Peyer's patch (tissue), 4 donors: ENCODE measurements around the gene ODF2. TPM values are rescaled to one million over a fixed set of nuclear protein-coding genes. Genes with fewer than 3 reads are reported as not detected.
A peak's percentile ranks its signal among the peaks of the same experiment; 100 is the strongest.

Experiments used
- DNase-seq, 3 donors: peaks; one replicate each; pipeline ENCODE4 v3.0.0-alpha.2; 2017 to 2019
- H3K27ac ChIP-seq, 4 donors: fragments of 200-600 bp; sonication (generic); one replicate each; pipeline ENCODE4 v1.5.1; 2016 to 2019
- H3K27me3 ChIP-seq, 2 donors: fragments of 200-600 bp; sonication (generic); one replicate each; pipeline ENCODE4 v1.5.1; 2019
- H3K36me3 ChIP-seq, 3 donors: fragments of 200-600 bp; sonication (generic); one replicate each; pipeline ENCODE4 v1.5.1; 2016 to 2019
- H3K4me1 ChIP-seq, 4 donors: fragments of 200-600 bp; sonication (generic); one replicate each; pipeline ENCODE4 v1.5.1; 2016 to 2019
- H3K4me3 ChIP-seq, 4 donors: fragments of 200-600 bp; sonication (generic); 1 replicate in 3 of 4; 2 replicates in 1 of 4; pipeline ENCODE4 v1.5.1; 2016 to 2019; ENCODE audit warnings: mild to moderate bottlenecking in 1 of 4
- H3K9me3 ChIP-seq, 4 donors: fragments of 200-600 bp; sonication (generic); one replicate each; pipeline ENCODE4 v1.5.1; 2016 to 2019; ENCODE audit warnings: mild to moderate bottlenecking in 1 of 4
- CTCF ChIP-seq, 6 experiments: fragments of 450-650 bp in 4 of 6; fragments of 200-600 bp in 2 of 6; sonication (generic) in 1 of 6; IDR thresholded peaks; one replicate each; pipeline ENCODE4 v1.5.1; 2017 to 2019; ENCODE audit warnings: antibody characterized with exemption in 6 of 6, mild to moderate bottlenecking in 3 of 6, moderate library complexity in 1 of 6
- POLR2A ChIP-seq, 2 donors: fragments of 450-650 bp; IDR thresholded peaks; one replicate each; pipeline ENCODE4 v1.5.1; 2017; ENCODE audit warnings: antibody characterized with exemption in 2 of 2, mild to moderate bottlenecking in 2 of 2, moderate library complexity in 2 of 2
- total RNA-seq, 4 donors: library from RNA; depleted of rRNA; stranded (reverse); fragments of >200 nt; gene quantifications; one replicate each; pipeline ENCODE4 v1.1.0, GENCODE V29; 2016

ODF2 gene
- total RNA-seq, 4 donors from 2014 or later = 8.4 to 83.3 (median 25.7) TPM

GRCh38 chr9:128457207-128457606 is 1.4 kb downstream of the ODF2 start:
- no peak for DNase-seq
- Histone ChIP-seq H3K9me3 (no peaks in the 10 kb centered on the region), H3K27ac (peak overlapping the region in 1 of 4 donors; percentile 96), H3K27me3 (no peaks in the 10 kb centered on the region), H3K4me1 (peaks cover 0 to 7% (median 3%) of the 10 kb centered on the region in 4 donors), H3K36me3 (peaks cover 0 to 22% (median 0%) of the 10 kb centered on the region in 3 donors), H3K4me3 (peak overlapping the region; percentile 64 to 99 (median 86))
- TF ChIP-seq POLR2A (IDR thresholded peaks at IDR 0.05) (no peak), CTCF (IDR thresholded peaks at IDR 0.05) (no peak)

DNA sequence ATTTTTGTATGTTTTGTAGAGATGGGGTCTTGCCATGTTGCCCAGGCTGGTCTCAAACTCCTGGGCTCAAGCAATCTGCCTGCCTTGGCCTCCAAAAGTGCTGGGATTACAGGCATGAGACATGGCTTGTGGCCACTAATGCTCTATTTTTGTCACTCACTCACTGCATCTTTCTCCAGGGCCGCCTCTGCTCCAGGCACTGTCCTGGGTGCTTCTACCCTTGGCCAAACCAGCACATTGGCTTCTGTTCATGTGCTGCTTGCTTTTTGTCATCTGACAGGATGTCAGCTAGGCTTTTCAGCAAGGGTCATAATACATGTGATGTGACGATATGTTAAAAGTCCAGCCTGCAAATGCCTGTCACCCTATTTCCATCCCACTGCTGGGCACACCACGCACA is 3.2 kb downstream of the ODF2 start:
- H3K4me1 ChIP-seq = peaks cover 0 to 7% (median 3%) of the 10 kb centered on the region in 4 donors
- no peaks in the 10 kb centered on the region for H3K9me3 ChIP-seq
- H3K36me3 ChIP-seq = peaks cover 0 to 37% (median 0%) of the 10 kb centered on the region in 3 donors
- no peak overlapping the region for H3K27ac ChIP-seq
- TF ChIP-seq CTCF (IDR thresholded peaks at IDR 0.05) = no peak
- no peak overlapping the region for H3K4me3 ChIP-seq
- no peak for DNase-seq
- H3K27me3 ChIP-seq = no peaks in the 10 kb centered on the region

- DNase-seq = no peak
- no peak overlapping the region for H3K4me3 ChIP-seq
- no peak overlapping the region for H3K27ac ChIP-seq
- H3K4me1 ChIP-seq = no peaks in the 10 kb centered on the region
- TF ChIP-seq POLR2A (IDR thresholded peaks at IDR 0.05) (no peak), CTCF (IDR thresholded peaks at IDR 0.05) (no peak)
- H3K9me3 ChIP-seq = no peaks in the 10 kb centered on the region
- no peaks in the 10 kb centered on the region for H3K27me3 ChIP-seq
- H3K36me3 ChIP-seq = peaks cover 0 to 46% (median 0%) of the 10 kb centered on the region in 3 donors
These were observed 13.3 kb downstream of the ODF2 start for GRCh38 chr9:128469070-128469469.

DNA sequence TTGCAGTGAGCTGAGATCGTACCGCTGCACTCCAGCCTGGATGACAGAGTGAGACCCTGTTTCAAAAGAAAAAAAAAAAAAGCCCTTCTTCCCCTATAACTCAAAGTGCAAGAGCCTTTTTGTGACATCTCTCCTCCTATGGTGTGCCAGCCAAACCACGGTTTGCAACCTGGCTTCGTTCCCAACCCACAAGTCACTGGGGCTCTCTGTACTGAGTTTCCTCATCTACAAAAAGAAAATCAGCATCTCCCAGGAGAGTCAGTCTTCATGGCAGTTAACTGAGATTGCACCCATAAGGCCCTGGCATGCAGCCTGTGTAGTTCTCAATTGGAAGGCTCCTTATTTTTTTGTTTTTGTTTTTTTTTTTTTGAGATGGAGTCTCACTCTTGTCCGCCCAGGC is 14.8 kb downstream of the ODF2 start:
- TF ChIP-seq POLR2A (IDR thresholded peaks at IDR 0.05) (no peak), CTCF (IDR thresholded peaks at IDR 0.05) (no peak)
- peaks cover 0 to 50% (median 0%) of the 10 kb centered on the region in 3 donors for H3K36me3 ChIP-seq
- no peak for DNase-seq
- H3K4me1 ChIP-seq = no peaks in the 10 kb centered on the region
- H3K9me3 ChIP-seq = no peaks in the 10 kb centered on the region
- no peak overlapping the region for H3K27ac ChIP-seq
- no peaks in the 10 kb centered on the region for H3K27me3 ChIP-seq
- no peak overlapping the region for H3K4me3 ChIP-seq

DNA sequence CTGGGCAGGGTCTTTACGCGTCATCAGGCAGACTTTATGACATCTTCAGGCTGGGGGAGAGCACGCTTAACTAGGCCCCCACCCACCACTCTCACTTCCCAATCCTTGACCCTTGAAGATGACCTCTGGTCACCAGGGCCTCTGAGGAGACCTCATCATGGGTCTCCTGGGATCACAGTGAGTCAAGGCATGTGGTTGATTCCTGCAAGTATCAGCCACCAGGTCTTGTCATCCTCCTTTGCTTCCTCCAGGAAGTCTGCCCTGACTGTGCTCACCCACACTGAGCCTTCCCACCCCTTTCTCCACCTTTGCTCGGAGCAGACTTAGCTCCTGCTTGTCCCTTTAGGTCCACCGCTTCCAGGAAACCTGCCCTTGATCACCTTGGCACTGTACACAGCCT is 17.3 kb downstream of the ODF2 start:
- no peak for TF ChIP-seq CTCF (IDR thresholded peaks at IDR 0.05)
- no peak for TF ChIP-seq POLR2A (IDR thresholded peaks at IDR 0.05)
- Histone ChIP-seq H3K36me3 (peaks cover 0 to 66% (median 0%) of the 10 kb centered on the region in 3 donors), H3K4me3 (no peak overlapping the region), H3K27ac (no peak overlapping the region), H3K9me3 (no peaks in the 10 kb centered on the region), H3K27me3 (no peaks in the 10 kb centered on the region), H3K4me1 (no peaks in the 10 kb centered on the region)
- DNase-seq = no peak

- TF ChIP-seq CTCF (IDR thresholded peaks at IDR 0.05) (no peak), POLR2A (IDR thresholded peaks at IDR 0.05) (no peak)
- DNase-seq = no peak
- no peaks in the 10 kb centered on the region for H3K4me1 ChIP-seq
- no peaks in the 10 kb centered on the region for H3K9me3 ChIP-seq
- H3K27ac ChIP-seq = no peak overlapping the region
- H3K36me3 ChIP-seq = peaks cover 0 to 62% (median 0%) of the 10 kb centered on the region in 3 donors
- H3K4me3 ChIP-seq = no peak overlapping the region
- H3K27me3 ChIP-seq = no peaks in the 10 kb centered on the region
These were observed 20.1 kb downstream of the ODF2 start for GRCh38 chr9:128475867-128476266.
